Aorta (tissue), 5 donors: Measurements from ENCODE around the gene NR3C2. TPM values are rescaled to one million over a fixed set of nuclear protein-coding genes. Genes with fewer than 3 reads are reported as not detected.

Experiments used
- ATAC-seq: fragments of 200-7000 bp; cut with Tn5 transposase; one replicate; pipeline ENCODE4 v1.9.1; 2022; ENCODE audit warnings: moderate library complexity; ENCODE audit not compliant: low FRiP score
- DNase-seq, 2 donors: peaks; one replicate each; pipeline ENCODE4 v3.0.0-alpha.2; 2020
- H3K27ac ChIP-seq, 2 donors: one replicate each; pipeline ENCODE4 v1.5.1; 2013; ENCODE audit warnings: low read length in 2 of 2, mild to moderate bottlenecking in 2 of 2, moderate library complexity in 2 of 2, control low read depth in 1 of 2, inconsistent platforms in 1 of 2, low read depth in 1 of 2
- H3K27me3 ChIP-seq, 2 donors: one replicate each; pipeline ENCODE4 v1.6.1; 2013; ENCODE audit warnings: control low read depth in 1 of 2, low read length in 1 of 2, mild to moderate bottlenecking in 1 of 2, moderate library complexity in 1 of 2; ENCODE audit not compliant: insufficient read depth in 2 of 2, control insufficient read depth in 1 of 2
- H3K36me3 ChIP-seq, 2 donors: one replicate each; pipeline ENCODE4 v1.6.1; 2013; ENCODE audit warnings: control low read depth in 1 of 2, low read length in 1 of 2, mild to moderate bottlenecking in 1 of 2; ENCODE audit not compliant: insufficient read depth in 2 of 2, control insufficient read depth in 1 of 2
- H3K4me1 ChIP-seq, 2 donors: one replicate each; pipeline ENCODE4 v1.6.1; 2013; ENCODE audit warnings: low read length in 2 of 2, control low read depth in 1 of 2, mild to moderate bottlenecking in 1 of 2, moderate library complexity in 1 of 2; ENCODE audit not compliant: insufficient read depth in 2 of 2, control insufficient read depth in 1 of 2
- H3K4me3 ChIP-seq, 2 donors: one replicate each; pipeline ENCODE4 v1.5.1; 2013; ENCODE audit warnings: low read length in 2 of 2, control low read depth in 1 of 2, mild to moderate bottlenecking in 1 of 2
- H3K9me3 ChIP-seq: one replicate; pipeline ENCODE4 v1.6.1; 2013; ENCODE audit warnings: mild to moderate bottlenecking, low read length; ENCODE audit not compliant: control insufficient read depth
- WGBS, 2 donors: extraction: QIAGEN DNeasy Blood & Tissue Kit; methylation state at CpG; one replicate each; pipeline ENCODE4 v1.1.7; 2013; 5-methylcytosine and 5-hydroxymethylcytosine counted together
- intact Hi-C, 2 donors: fragments of 100-400 bp; cut with DNase I; formaldehyde crosslinking; loops; one replicate each; pipeline versions ENCODE4 v1.14.2 to v1.15.0; 2022
- polyA plus RNA-seq, 2 donors: library from polyadenylated mRNA; stranded (reverse); fragments of 200-250 nt; gene quantifications; one replicate each; pipeline ENCODE4 v1.2.3, GENCODE V29; 2013
- total RNA-seq, 2 donors: library from RNA; stranded (reverse); fragmentation: NEBNext Ultra II Directional; extraction: Animal tissue kit (Norgen Biotek cat#: 25700); gene quantifications; one replicate each; pipeline ENCODE4 v1.2.1, GENCODE V29; 2021
- donor health status: healthy with polysubstance abuse.
- donor health status: Bipolar disorder and iron deficiency.
- donor health status: DM: no; HTN: no; CAD: no.
- donor health status: DM: no; HTN: no; CAD: no.
- donor health status: DM: yes; HTN: yes; CAD: no.

Gene NR3C2
- total and polyA plus RNA-seq, 4 donors = 3.4 to 22.9 (median 6.9) TPM

- intact Hi-C loops = no loop called here
- no peak for DNase-seq
- no peaks in the 10 kb centered on the region for H3K9me3 ChIP-seq
- H3K27me3 ChIP-seq = no peaks in the 10 kb centered on the region
- no peaks in the 10 kb centered on the region for H3K36me3 ChIP-seq
- no peak overlapping the region for H3K4me3 ChIP-seq
- no peak overlapping the region for H3K27ac ChIP-seq
- ATAC-seq = no peak
- WGBS, 2 donors = 92 to 93% methylated on average over 3 of the region's 3 CpGs
- H3K4me1 ChIP-seq = no peaks in the 10 kb centered on the region
These were observed 270.6 kb downstream of the NR3C2 start for GRCh38 chr4:148171596-148171995.

GRCh38 chr4:148170408-148171365 lies 271.5 kb downstream of the NR3C2 start:
- Histone ChIP-seq H3K4me1 (no peaks in the 10 kb centered on the region), H3K27ac (no peak overlapping the region), H3K9me3 (no peaks in the 10 kb centered on the region), H3K4me3 (no peak overlapping the region), H3K36me3 (no peaks in the 10 kb centered on the region), H3K27me3 (no peaks in the 10 kb centered on the region)
- ATAC-seq = no peak
- no peak for DNase-seq
- intact Hi-C loops = no loop called here
- WGBS, 2 donors = 91 to 92% methylated on average over 7 of the region's 7 CpGs

- H3K27me3 ChIP-seq = no peaks in the 10 kb centered on the region
- DNase-seq (peak in 1 of 2 donors; percentile 64), ATAC-seq (peak; percentile 58)
- no peaks in the 10 kb centered on the region for H3K9me3 ChIP-seq
- intact Hi-C loops = loop anchor here in 1 of 2 donors (10.0 kb wide), 1 partner anchor 49 kb away; no protein-coding TSS in a partner anchor
- WGBS, 2 donors = 1 to 5% methylated on average over 6 of the region's 6 CpGs
- peak overlapping the region; percentile 5 to 61 for H3K27ac ChIP-seq
- no peaks in the 10 kb centered on the region for H3K36me3 ChIP-seq
- H3K4me1 ChIP-seq = no peaks in the 10 kb centered on the region
- H3K4me3 ChIP-seq = peak overlapping the region in 1 of 2 donors; percentile 37
These were observed 276.1 kb downstream of the NR3C2 start for GRCh38 chr4:148166132-148166591.

- ATAC-seq (no peak), DNase-seq (no peak)
- Histone ChIP-seq H3K4me3 (no peak overlapping the region), H3K4me1 (no peaks in the 10 kb centered on the region), H3K27ac (peak overlapping the region in 1 of 2 donors; percentile 59), H3K36me3 (no peaks in the 10 kb centered on the region), H3K9me3 (no peaks in the 10 kb centered on the region), H3K27me3 (no peaks in the 10 kb centered on the region)
- intact Hi-C loops = loop anchor here in 1 of 2 donors (10.0 kb wide), 1 partner anchor 50 kb away; no protein-coding TSS in a partner anchor
- 26 to 36% methylated on average over 2 of the region's 2 CpGs for WGBS, 2 donors
These were observed 277.7 kb downstream of the NR3C2 start for GRCh38 chr4:148164557-148164956.

GRCh38 chr4:148162991-148163390 lies 279.2 kb downstream of the NR3C2 start:
- intact Hi-C loops = loop anchor here in 1 of 2 donors (10.0 kb wide), 1 partner anchor 52 kb away; no protein-coding TSS in a partner anchor
- no peak for DNase-seq

GRCh38 chr4:148162519-148162918 lies 279.7 kb downstream of the NR3C2 start:
- no peak for DNase-seq
- Histone ChIP-seq H3K4me3 (no peak overlapping the region), H3K36me3 (no peaks in the 10 kb centered on the region), H3K27ac (no peak overlapping the region), H3K4me1 (no peaks in the 10 kb centered on the region), H3K9me3 (no peaks in the 10 kb centered on the region), H3K27me3 (no peaks in the 10 kb centered on the region)
- intact Hi-C loops = loop anchor here in 1 of 2 donors (10.0 kb wide), 1 partner anchor 52 kb away; no protein-coding TSS in a partner anchor
- WGBS, 2 donors = 79 to 84% methylated on average over 5 of the region's 5 CpGs
- ATAC-seq = no peak

More at GRCh38 chr4:148162991-148163390, 279.2 kb downstream of the NR3C2 start:
- H3K27ac ChIP-seq = no peak overlapping the region
- H3K4me3 ChIP-seq = no peak overlapping the region
- 45 to 51% methylated on average over 1 of the region's 1 CpG for WGBS, 2 donors
- no peak for ATAC-seq
- H3K36me3 ChIP-seq = no peaks in the 10 kb centered on the region
- H3K27me3 ChIP-seq = no peaks in the 10 kb centered on the region
- no peaks in the 10 kb centered on the region for H3K4me1 ChIP-seq
- H3K9me3 ChIP-seq = no peaks in the 10 kb centered on the region

- intact Hi-C loops = loop anchor here in 1 of 2 donors (10.0 kb wide), 1 partner anchor 53 kb away; no protein-coding TSS in a partner anchor
- no peaks in the 10 kb centered on the region for H3K36me3 ChIP-seq
- H3K4me1 ChIP-seq = no peaks in the 10 kb centered on the region
- no peak for ATAC-seq
- H3K27ac ChIP-seq = no peak overlapping the region
- WGBS, 2 donors = 96 to 97% methylated on average over 2 of the region's 2 CpGs
- no peaks in the 10 kb centered on the region for H3K27me3 ChIP-seq
- no peak for DNase-seq
- H3K4me3 ChIP-seq = no peak overlapping the region
- H3K9me3 ChIP-seq = no peaks in the 10 kb centered on the region
These were observed 280.6 kb downstream of the NR3C2 start for GRCh38 chr4:148161601-148162000.

- no peak overlapping the region for H3K27ac ChIP-seq
- H3K4me3 ChIP-seq = no peak overlapping the region
- DNase-seq (no peak), ATAC-seq (no peak)
- no peaks in the 10 kb centered on the region for H3K27me3 ChIP-seq
- 86 to 97% methylated on average over 1 of the region's 1 CpG for WGBS, 2 donors
- H3K4me1 ChIP-seq = no peaks in the 10 kb centered on the region
- intact Hi-C loops = loop anchor here in 1 of 2 donors (10.0 kb wide), 1 partner anchor 55 kb away; no protein-coding TSS in a partner anchor
- H3K36me3 ChIP-seq = no peaks in the 10 kb centered on the region
- H3K9me3 ChIP-seq = no peaks in the 10 kb centered on the region
These were observed 282.4 kb downstream of the NR3C2 start for GRCh38 chr4:148159793-148160192.
